ENCODE measurements around the gene SMIM43.

- no peak for TF ChIP-seq EZH2 (IDR thresholded peaks at IDR 0.05; ENCODE audit: low read length, missing control alignments)
- no peak for TF ChIP-seq CTCF (conservative IDR thresholded peaks at IDR 0.05 in 1 of 2, IDR thresholded peaks at IDR 0.05 in 1 of 2; ENCODE audit: low read depth in 1 of 2, low read length in 2 of 2)
Measured at GRCh38 chr4:121814756-121815155, 49.8 kb upstream of the SMIM43 start.

Data from fibroblast of lung (primary cell).